ENCODE results near the gene COL5A2.
A peak's percentile ranks its signal among the peaks of the same experiment; 100 is the strongest.

COL5A2 gene

GRCh38 chr2:189095101-189095500 lies 84.5 kb downstream of the COL5A2 start:
- DNase-seq, result no peak

GRCh38 chr2:189092936-189093335 lies 86.6 kb downstream of the COL5A2 start:
- no peak for DNase-seq

- DNase-seq, result no peak
These were observed 88.3 kb downstream of the COL5A2 start for GRCh38 chr2:189091253-189091652.

GRCh38 chr2:189088591-189089205 lies 90.9 kb downstream of the COL5A2 start:
- DNase-seq, result no peak

GRCh38 chr2:189086710-189087109 lies 92.9 kb downstream of the COL5A2 start:
- no peak for DNase-seq

GRCh38 chr2:189086250-189086649 lies 93.3 kb downstream of the COL5A2 start:
- DNase-seq, result no peak

- DNase-seq, result no peak
These were observed 96.0 kb downstream of the COL5A2 start for GRCh38 chr2:189083606-189084005.

GRCh38 chr2:189083106-189083505 lies 96.5 kb downstream of the COL5A2 start:
- DNase-seq, result no peak

- DNase-seq, result no peak
These were observed 97.1 kb downstream of the COL5A2 start for GRCh38 chr2:189082376-189082975.

- no peak for DNase-seq
These were observed 103.0 kb downstream of the COL5A2 start for GRCh38 chr2:189076572-189076971.

GRCh38 chr2:189076120-189076519 lies 103.4 kb downstream of the COL5A2 start:
- DNase-seq, result no peak

GRCh38 chr2:189074506-189074905 lies 105.1 kb downstream of the COL5A2 start:
- no peak for DNase-seq

- DNase-seq, result no peak
These were observed 107.5 kb downstream of the COL5A2 start for GRCh38 chr2:189072036-189072435.

- no peak for DNase-seq
These were observed 109.5 kb downstream of the COL5A2 start for GRCh38 chr2:189069855-189070619.

GRCh38 chr2:189066037-189066436 lies 113.5 kb downstream of the COL5A2 start:
- DNase-seq, result no peak

GRCh38 chr2:189060096-189060642 lies 119.4 kb downstream of the COL5A2 start:
- DNase-seq, result peak; percentile 18 to 50

GRCh38 chr2:189057316-189057715 lies 122.2 kb downstream of the COL5A2 start:
- DNase-seq, result no peak

GRCh38 chr2:189056200-189057106 lies 123.1 kb downstream of the COL5A2 start:
- no peak for DNase-seq

- no peak for DNase-seq
These were observed 129.3 kb downstream of the COL5A2 start for GRCh38 chr2:189050165-189050712.

GRCh38 chr2:189049709-189050164 lies 129.8 kb downstream of the COL5A2 start:
- no peak for DNase-seq

GRCh38 chr2:189048189-189048588 lies 131.4 kb downstream of the COL5A2 start:
- DNase-seq, result no peak

- no peak for DNase-seq
These were observed 132.2 kb downstream of the COL5A2 start for GRCh38 chr2:189047171-189047888.

All from NCI-H1930 (cell line).